Uterus (tissue), 2 donors: Measurements from ENCODE around the gene STX19.

ENCODE experiments used
- CTCF ChIP-seq, 4 experiments: fragments of 200-600 bp in 2 of 4; fragments of 450-650 bp in 2 of 4; sonication (generic) in 2 of 4; IDR thresholded peaks; one replicate each; pipeline ENCODE4 v1.5.1; 2016 to 2019; ENCODE audit warnings: antibody characterized with exemption in 4 of 4, mild to moderate bottlenecking in 2 of 4, moderate library complexity in 1 of 4
- POLR2A ChIP-seq, 2 donors: fragments of 450-650 bp; IDR thresholded peaks; one replicate each; pipeline ENCODE4 v1.6.1; 2016; ENCODE audit warnings: antibody characterized with exemption in 2 of 2, mild to moderate bottlenecking in 1 of 2, moderate library complexity in 1 of 2

GRCh38 chr3:93983408-93983807 lies 45.0 kb downstream of the STX19 start:
- TF ChIP-seq CTCF (IDR thresholded peaks at IDR 0.05), result no peak
- TF ChIP-seq POLR2A (IDR thresholded peaks at IDR 0.05), result no peak
